HEK293 (cell line): ENCODE results near the gene MGST2.
A peak's percentile ranks its signal among the peaks of the same experiment; 100 is the strongest.
"Not testable (repeated sequence)": the region's sequence is repeated elsewhere in the genome, so short reads cannot be mapped to it uniquely, and the experiment has no call there.

ENCODE experiments used
- CTCF ChIA-PET: fragments of 350-600 bp; formaldehyde crosslinking; extraction: SDS; loops from one replicate; lab custom pipeline; 2021; ENCODE audit warnings: antibody characterized with exemption; lab: Yijun Ruan, JAX
- POLR2A ChIA-PET: fragments of 300-600 bp; formaldehyde crosslinking; extraction: SDS; loops from one replicate; lab custom pipeline; 2020; ENCODE audit warnings: antibody characterized with exemption, inconsistent platforms; lab: Yijun Ruan, JAX
- H3K27ac ChIP-seq: fragments of 200-500 bp; sonication (Bioruptor generic); 2 replicates; pipeline ENCODE4 v1.5.1; 2014; ENCODE audit warnings: low read depth, low read length, control low read depth, inconsistent platforms; ENCODE audit errors: extremely low read depth
- H3K36me3 ChIP-seq, 2 experiments: fragments of 200-500 bp in 1 of 2; sonication (Bioruptor generic) in 1 of 2; 1 replicate in 1 of 2; 2 replicates in 1 of 2; pipeline ENCODE4 v1.5.1; 2014 to 2017; ENCODE audit warnings: inconsistent platforms in 2 of 2, low read length in 2 of 2; ENCODE audit not compliant: control insufficient read depth in 2 of 2, insufficient read depth in 1 of 2
- H3K4me1 ChIP-seq: fragments of 200-500 bp; sonication (Bioruptor generic); 2 replicates; pipeline ENCODE4 v1.5.1; 2014; ENCODE audit warnings: mild to moderate bottlenecking, low read length, inconsistent platforms; ENCODE audit not compliant: control insufficient read depth, insufficient read depth
- H3K4me3 ChIP-seq: 2 replicates; pipeline ENCODE4 v1.5.1; 2011; ENCODE audit warnings: low read depth, mild to moderate bottlenecking, control low read depth, low read length, moderate library complexity
- H3K9me3 ChIP-seq: fragments of 200-500 bp; sonication (Bioruptor generic); 2 replicates; pipeline ENCODE4 v1.5.1; 2014; ENCODE audit warnings: low read depth, low read length, inconsistent platforms; ENCODE audit not compliant: control insufficient read depth, insufficient read depth
- KLF1 ChIP-seq: fragments of 450-650 bp; formaldehyde crosslinking; IDR thresholded peaks from 2 replicates; pipeline ENCODE4 v1.5.1; 2016; ENCODE audit warnings: missing biosample characterization, missing genetic modification characterization
- MZF1 ChIP-seq: fragments of 450-650 bp; formaldehyde crosslinking; IDR thresholded peaks from 2 replicates; pipeline ENCODE4 v1.5.1; 2017; ENCODE audit warnings: missing biosample characterization, missing genetic modification characterization, borderline replicate concordance
- OVOL3 ChIP-seq: fragments of 450-650 bp; formaldehyde crosslinking; IDR thresholded peaks from 2 replicates; pipeline ENCODE4 v1.5.1; 2016; ENCODE audit warnings: missing biosample characterization, missing genetic modification characterization
- PRDM1 ChIP-seq: fragments of 450-650 bp; formaldehyde crosslinking; IDR thresholded peaks from 2 replicates; pipeline ENCODE4; 2016; ENCODE audit warnings: missing biosample characterization, missing genetic modification characterization
- RBAK ChIP-seq: fragments of 450-650 bp; formaldehyde crosslinking; IDR thresholded peaks from 2 replicates; pipeline ENCODE4 v1.5.1; 2016; ENCODE audit warnings: missing biosample characterization, missing genetic modification characterization
- SETDB1 ChIP-seq: IDR thresholded peaks from one replicate; pipeline ENCODE4 v1.6.1; 2017; ENCODE audit warnings: mild to moderate bottlenecking, low read length, moderate library complexity, mixed read lengths; ENCODE audit not compliant: insufficient read length
- ZNF561 ChIP-seq: fragments of 450-650 bp; IDR thresholded peaks from 2 replicates; pipeline ENCODE4 v1.5.1; 2018; ENCODE audit warnings: missing biosample characterization, missing genetic modification characterization, borderline replicate concordance
- ZNF654 ChIP-seq: fragments of 450-650 bp; formaldehyde crosslinking; IDR thresholded peaks from 2 replicates; pipeline ENCODE4 v1.5.1; 2016; ENCODE audit warnings: low read depth, missing biosample characterization, missing genetic modification characterization
- ZNF701 ChIP-seq: fragments of 450-650 bp; formaldehyde crosslinking; IDR thresholded peaks from 2 replicates; pipeline ENCODE4 v1.5.1; 2016; ENCODE audit warnings: missing biosample characterization, missing genetic modification characterization
- TF ChIP-seq, protein P1 (sequence below): fragments of 450-650 bp; formaldehyde crosslinking; IDR thresholded peaks from 2 replicates; pipeline ENCODE4 v1.5.1; 2017; ENCODE audit warnings: missing biosample characterization, missing genetic modification characterization
- TF ChIP-seq, protein P2 (sequence below): fragments of 450-650 bp; formaldehyde crosslinking; IDR thresholded peaks from 2 replicates; pipeline ENCODE4 v1.5.1; 2016; ENCODE audit warnings: missing biosample characterization, missing genetic modification characterization, low read depth
- TF ChIP-seq, protein P3 (sequence below): fragments of 450-650 bp; formaldehyde crosslinking; IDR thresholded peaks from 2 replicates; pipeline ENCODE4 v1.5.1; 2016; ENCODE audit warnings: missing biosample characterization, missing genetic modification characterization
- TF ChIP-seq, protein P4 (sequence below): fragments of 450-650 bp; formaldehyde crosslinking; conservative IDR thresholded peaks from 2 replicates; pipeline ENCODE4 v1.5.1; 2016; ENCODE audit warnings: low read depth, missing biosample characterization, missing genetic modification characterization
- TF ChIP-seq, protein P5 (sequence below): fragments of 450-650 bp; formaldehyde crosslinking; optimal IDR thresholded peaks from 2 replicates; pipeline ENCODE3; 2016; ENCODE audit warnings: missing biosample characterization, mild to moderate bottlenecking, missing genetic modification characterization

Gene MGST2

DNA sequence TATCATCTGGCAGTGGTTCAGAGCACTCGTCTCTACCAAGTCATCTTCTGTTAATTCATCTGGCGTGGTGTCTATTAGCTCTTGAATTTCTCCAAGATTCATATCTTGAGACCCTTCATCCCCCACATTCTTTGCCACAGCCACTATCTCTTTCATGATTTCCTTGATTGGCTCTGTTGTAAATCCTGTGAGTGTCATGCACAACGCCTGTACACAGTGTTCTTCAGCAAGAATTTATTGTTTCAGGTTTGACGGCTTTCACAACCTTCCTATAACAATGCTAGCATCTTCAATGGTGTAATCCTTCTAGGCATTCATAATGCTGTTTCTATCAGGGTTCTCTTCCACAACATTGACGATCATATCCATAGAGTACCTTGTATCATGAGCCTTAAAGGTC is 30.9 kb downstream of the MGST2 start (continued):
- TF ChIP-seq, protein P1, sequence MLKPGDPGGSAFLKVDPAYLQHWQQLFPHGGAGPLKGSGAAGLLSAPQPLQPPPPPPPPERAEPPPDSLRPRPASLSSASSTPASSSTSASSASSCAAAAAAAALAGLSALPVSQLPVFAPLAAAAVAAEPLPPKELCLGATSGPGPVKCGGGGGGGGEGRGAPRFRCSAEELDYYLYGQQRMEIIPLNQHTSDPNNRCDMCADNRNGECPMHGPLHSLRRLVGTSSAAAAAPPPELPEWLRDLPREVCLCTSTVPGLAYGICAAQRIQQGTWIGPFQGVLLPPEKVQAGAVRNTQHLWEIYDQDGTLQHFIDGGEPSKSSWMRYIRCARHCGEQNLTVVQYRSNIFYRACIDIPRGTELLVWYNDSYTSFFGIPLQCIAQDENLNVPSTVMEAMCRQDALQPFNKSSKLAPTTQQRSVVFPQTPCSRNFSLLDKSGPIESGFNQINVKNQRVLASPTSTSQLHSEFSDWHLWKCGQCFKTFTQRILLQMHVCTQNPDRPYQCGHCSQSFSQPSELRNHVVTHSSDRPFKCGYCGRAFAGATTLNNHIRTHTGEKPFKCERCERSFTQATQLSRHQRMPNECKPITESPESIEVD (tag by site-specific recombination): no peak
- no peak for TF ChIP-seq SETDB1
- no peak for TF ChIP-seq ZNF654 (tag by site-specific recombination)
- TF ChIP-seq, protein P2, sequence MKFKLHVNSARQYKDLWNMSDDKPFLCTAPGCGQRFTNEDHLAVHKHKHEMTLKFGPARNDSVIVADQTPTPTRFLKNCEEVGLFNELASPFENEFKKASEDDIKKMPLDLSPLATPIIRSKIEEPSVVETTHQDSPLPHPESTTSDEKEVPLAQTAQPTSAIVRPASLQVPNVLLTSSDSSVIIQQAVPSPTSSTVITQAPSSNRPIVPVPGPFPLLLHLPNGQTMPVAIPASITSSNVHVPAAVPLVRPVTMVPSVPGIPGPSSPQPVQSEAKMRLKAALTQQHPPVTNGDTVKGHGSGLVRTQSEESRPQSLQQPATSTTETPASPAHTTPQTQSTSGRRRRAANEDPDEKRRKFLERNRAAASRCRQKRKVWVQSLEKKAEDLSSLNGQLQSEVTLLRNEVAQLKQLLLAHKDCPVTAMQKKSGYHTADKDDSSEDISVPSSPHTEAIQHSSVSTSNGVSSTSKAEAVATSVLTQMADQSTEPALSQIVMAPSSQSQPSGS: no peak
- no peak for TF ChIP-seq OVOL3
- no peak for TF ChIP-seq RBAK (tag by site-specific recombination)
- TF ChIP-seq ZNF701 (tag by site-specific recombination): no peak
- TF ChIP-seq, protein P3, sequence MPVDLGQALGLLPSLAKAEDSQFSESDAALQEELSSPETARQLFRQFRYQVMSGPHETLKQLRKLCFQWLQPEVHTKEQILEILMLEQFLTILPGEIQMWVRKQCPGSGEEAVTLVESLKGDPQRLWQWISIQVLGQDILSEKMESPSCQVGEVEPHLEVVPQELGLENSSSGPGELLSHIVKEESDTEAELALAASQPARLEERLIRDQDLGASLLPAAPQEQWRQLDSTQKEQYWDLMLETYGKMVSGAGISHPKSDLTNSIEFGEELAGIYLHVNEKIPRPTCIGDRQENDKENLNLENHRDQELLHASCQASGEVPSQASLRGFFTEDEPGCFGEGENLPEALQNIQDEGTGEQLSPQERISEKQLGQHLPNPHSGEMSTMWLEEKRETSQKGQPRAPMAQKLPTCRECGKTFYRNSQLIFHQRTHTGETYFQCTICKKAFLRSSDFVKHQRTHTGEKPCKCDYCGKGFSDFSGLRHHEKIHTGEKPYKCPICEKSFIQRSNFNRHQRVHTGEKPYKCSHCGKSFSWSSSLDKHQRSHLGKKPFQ (tag by site-specific recombination): no peak
- TF ChIP-seq, protein P4, sequence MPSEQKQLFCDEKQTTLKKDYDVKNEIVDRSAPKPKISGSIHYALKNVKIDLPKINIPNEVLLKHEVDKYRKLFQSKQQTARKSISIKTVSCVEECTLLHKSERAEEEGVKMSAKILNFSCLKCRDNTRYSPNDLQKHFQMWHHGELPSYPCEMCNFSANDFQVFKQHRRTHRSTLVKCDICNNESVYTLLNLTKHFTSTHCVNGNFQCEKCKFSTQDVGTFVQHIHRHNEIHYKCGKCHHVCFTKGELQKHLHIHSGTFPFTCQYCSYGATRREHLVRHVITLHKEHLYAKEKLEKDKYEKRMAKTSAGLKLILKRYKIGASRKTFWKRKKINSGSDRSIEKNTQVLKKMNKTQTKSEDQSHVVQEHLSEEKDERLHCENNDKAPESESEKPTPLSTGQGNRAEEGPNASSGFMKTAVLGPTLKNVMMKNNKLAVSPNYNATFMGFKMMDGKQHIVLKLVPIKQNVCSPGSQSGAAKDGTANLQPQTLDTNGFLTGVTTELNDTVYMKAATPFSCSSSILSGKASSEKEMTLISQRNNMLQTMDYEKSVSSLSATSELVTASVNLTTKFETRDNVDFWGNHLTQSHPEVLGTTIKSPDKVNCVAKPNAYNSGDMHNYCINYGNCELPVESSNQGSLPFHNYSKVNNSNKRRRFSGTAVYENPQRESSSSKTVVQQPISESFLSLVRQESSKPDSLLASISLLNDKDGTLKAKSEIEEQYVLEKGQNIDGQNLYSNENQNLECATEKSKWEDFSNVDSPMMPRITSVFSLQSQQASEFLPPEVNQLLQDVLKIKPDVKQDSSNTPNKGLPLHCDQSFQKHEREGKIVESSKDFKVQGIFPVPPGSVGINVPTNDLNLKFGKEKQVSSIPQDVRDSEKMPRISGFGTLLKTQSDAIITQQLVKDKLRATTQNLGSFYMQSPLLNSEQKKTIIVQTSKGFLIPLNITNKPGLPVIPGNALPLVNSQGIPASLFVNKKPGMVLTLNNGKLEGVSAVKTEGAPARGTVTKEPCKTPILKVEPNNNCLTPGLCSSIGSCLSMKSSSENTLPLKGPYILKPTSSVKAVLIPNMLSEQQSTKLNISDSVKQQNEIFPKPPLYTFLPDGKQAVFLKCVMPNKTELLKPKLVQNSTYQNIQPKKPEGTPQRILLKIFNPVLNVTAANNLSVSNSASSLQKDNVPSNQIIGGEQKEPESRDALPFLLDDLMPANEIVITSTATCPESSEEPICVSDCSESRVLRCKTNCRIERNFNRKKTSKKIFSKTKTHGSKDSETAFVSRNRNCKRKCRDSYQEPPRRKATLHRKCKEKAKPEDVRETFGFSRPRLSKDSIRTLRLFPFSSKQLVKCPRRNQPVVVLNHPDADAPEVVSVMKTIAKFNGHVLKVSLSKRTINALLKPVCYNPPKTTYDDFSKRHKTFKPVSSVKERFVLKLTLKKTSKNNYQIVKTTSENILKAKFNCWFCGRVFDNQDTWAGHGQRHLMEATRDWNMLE (tag by site-specific recombination): no peak
- TF ChIP-seq ZNF561: no peak
- no peak for TF ChIP-seq KLF1
- TF ChIP-seq, protein P5, sequence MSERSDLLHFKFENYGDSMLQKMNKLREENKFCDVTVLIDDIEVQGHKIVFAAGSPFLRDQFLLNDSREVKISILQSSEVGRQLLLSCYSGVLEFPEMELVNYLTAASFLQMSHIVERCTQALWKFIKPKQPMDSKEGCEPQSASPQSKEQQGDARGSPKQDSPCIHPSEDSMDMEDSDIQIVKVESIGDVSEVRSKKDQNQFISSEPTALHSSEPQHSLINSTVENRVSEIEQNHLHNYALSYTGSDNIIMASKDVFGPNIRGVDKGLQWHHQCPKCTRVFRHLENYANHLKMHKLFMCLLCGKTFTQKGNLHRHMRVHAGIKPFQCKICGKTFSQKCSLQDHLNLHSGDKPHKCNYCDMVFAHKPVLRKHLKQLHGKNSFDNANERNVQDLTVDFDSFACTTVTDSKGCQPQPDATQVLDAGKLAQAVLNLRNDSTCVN (tag by site-specific recombination): no peak
- TF ChIP-seq MZF1 (tag by site-specific recombination): no peak
- TF ChIP-seq, all 188 proteins: peak for 0

DNA sequence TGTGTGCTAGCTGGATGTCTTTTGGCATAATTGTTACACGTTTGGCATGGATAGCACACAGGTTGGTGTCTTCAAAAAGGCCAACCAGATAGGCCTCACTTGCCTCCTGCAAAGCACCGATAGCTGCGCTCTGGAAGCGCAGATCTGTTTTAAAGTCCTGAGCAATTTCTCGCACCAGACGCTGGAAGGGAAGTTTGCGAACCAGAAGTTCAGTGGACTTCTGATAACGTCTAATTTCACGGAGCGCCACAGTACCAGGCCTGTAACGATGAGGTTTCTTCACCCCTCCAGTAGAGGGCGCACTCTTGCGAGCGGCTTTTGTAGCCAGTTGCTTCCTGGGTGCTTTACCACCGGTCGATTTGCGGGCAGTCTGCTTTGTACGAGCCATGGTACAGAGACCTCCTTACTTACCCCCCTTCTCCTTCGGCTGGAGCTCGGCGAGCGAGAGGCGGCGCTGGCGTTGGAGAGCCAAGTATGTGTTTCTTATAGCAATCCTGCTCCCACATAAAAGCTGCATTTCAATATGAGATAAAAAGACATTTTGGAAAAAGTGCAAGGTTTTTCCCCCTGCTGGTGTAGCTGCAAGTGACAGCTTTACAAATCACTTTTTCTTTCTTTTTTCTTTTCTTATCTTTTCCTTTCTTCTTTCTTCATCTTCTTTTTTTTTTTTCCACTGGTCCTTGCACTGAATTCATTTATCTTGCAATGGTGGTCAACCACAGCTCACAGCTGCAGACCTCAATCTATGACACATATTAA is 32.7 kb downstream of the MGST2 start:
- not testable (repeated sequence) for H3K27ac ChIP-seq
- TF ChIP-seq PRDM1 (tag by site-specific recombination): peak; percentile 68
- CTCF ChIA-PET: interaction anchor here (0.6 to 3.2 kb wide), 6 partner anchors 32 to 1289 kb away, joined by 3 to 19 read pairs (median 4); no protein-coding TSS in a partner anchor

More for the DNA sequence above, 32.7 kb downstream of the MGST2 start:
- H3K4me3 ChIP-seq, POLR2A ChIA-PET, H3K4me1 ChIP-seq, H3K9me3 ChIP-seq: not testable (repeated sequence)
- H3K36me3 ChIP-seq: peaks cover 0 to 14% of the 10 kb centered on the region in 2 experiments; a peak in 1 of 3 replicates
